Nephron (organoid): ENCODE measurements around the gene GRIK2.

ENCODE experiments used
- H3K27ac Mint-ChIP-seq, 3 experiments: 2 replicates each; pipeline ENCODE4 v1.8.0; 2020; ENCODE audit warnings: mixed read lengths in 3 of 3, mild to moderate bottlenecking in 2 of 3, moderate library complexity in 1 of 3
- H3K27me3 Mint-ChIP-seq: 2 replicates; pipeline ENCODE4 v1.8.0; 2021; ENCODE audit warnings: low read depth, mild to moderate bottlenecking, moderate library complexity, mixed read lengths
- H3K36me3 Mint-ChIP-seq: 2 replicates; pipeline ENCODE4 v1.8.0; 2020; ENCODE audit warnings: low read depth, mixed read lengths
- H3K4me1 Mint-ChIP-seq: 2 replicates; pipeline ENCODE4 v1.8.0; 2020; ENCODE audit warnings: mixed read lengths
- H3K4me3 Mint-ChIP-seq, 3 experiments: 2 replicates each; pipeline ENCODE4 v1.8.0; 2020; ENCODE audit warnings: mild to moderate bottlenecking in 3 of 3, mixed read lengths in 3 of 3, moderate library complexity in 2 of 3
- H3K9me3 Mint-ChIP-seq: 2 replicates; pipeline ENCODE4 v1.8.0; 2020; ENCODE audit warnings: mixed read lengths
- CTCF ChIP-seq, 3 experiments: fragments of 200-600 bp; sonication (generic); IDR thresholded peaks; one replicate each; pipeline ENCODE4 v1.5.0; 2021; ENCODE audit warnings: antibody characterized with exemption in 3 of 3; ENCODE audit not compliant: unreplicated experiment in 3 of 3

GRIK2 gene

GRCh38 chr6:101840100-101840499 lies 446.6 kb downstream of the GRIK2 start:
- Mint-ChIP-seq H3K4me3 (no peak overlapping the region), H3K27ac (no peak overlapping the region), H3K36me3 (no peaks in the 10 kb centered on the region), H3K27me3 (peaks cover 3% of the 10 kb centered on the region), H3K4me1 (no peaks in the 10 kb centered on the region), H3K9me3 (peaks cover 2% of the 10 kb centered on the region)
- no peak for TF ChIP-seq CTCF (IDR thresholded peaks at IDR 0.05; ENCODE audit: unreplicated experiment in 3 of 3)

- Mint-ChIP-seq H3K36me3 (no peaks in the 10 kb centered on the region), H3K27ac (no peak overlapping the region), H3K9me3 (no peaks in the 10 kb centered on the region), H3K4me3 (no peak overlapping the region), H3K4me1 (no peaks in the 10 kb centered on the region), H3K27me3 (no peaks in the 10 kb centered on the region)
- no peak for TF ChIP-seq CTCF (IDR thresholded peaks at IDR 0.05; ENCODE audit: unreplicated experiment in 3 of 3)
These were observed 451.7 kb downstream of the GRIK2 start for GRCh38 chr6:101845172-101845571.

- no peaks in the 10 kb centered on the region for H3K4me1 Mint-ChIP-seq
- TF ChIP-seq CTCF (IDR thresholded peaks at IDR 0.05; ENCODE audit: unreplicated experiment in 3 of 3), result no peak
- H3K4me3 Mint-ChIP-seq, result no peak overlapping the region
- H3K9me3 Mint-ChIP-seq, result no peaks in the 10 kb centered on the region
- H3K27ac Mint-ChIP-seq, result no peak overlapping the region
- no peaks in the 10 kb centered on the region for H3K27me3 Mint-ChIP-seq
- no peaks in the 10 kb centered on the region for H3K36me3 Mint-ChIP-seq
These were observed 452.1 kb downstream of the GRIK2 start for GRCh38 chr6:101845621-101846020.

- no peaks in the 10 kb centered on the region for H3K9me3 Mint-ChIP-seq
These were observed 454.2 kb downstream of the GRIK2 start for GRCh38 chr6:101847690-101848089.

GRCh38 chr6:101851911-101852310 lies 458.4 kb downstream of the GRIK2 start:
- no peaks in the 10 kb centered on the region for H3K27me3 Mint-ChIP-seq
- no peaks in the 10 kb centered on the region for H3K4me1 Mint-ChIP-seq
- no peaks in the 10 kb centered on the region for H3K36me3 Mint-ChIP-seq
- H3K4me3 Mint-ChIP-seq, result no peak overlapping the region
- H3K9me3 Mint-ChIP-seq, result no peaks in the 10 kb centered on the region
- H3K27ac Mint-ChIP-seq, result no peak overlapping the region
- TF ChIP-seq CTCF (IDR thresholded peaks at IDR 0.05; ENCODE audit: unreplicated experiment in 3 of 3), result no peak

More at GRCh38 chr6:101847690-101848089, 454.2 kb downstream of the GRIK2 start:
- H3K36me3 Mint-ChIP-seq, result no peaks in the 10 kb centered on the region
- no peak overlapping the region for H3K27ac Mint-ChIP-seq
- TF ChIP-seq CTCF (IDR thresholded peaks at IDR 0.05; ENCODE audit: unreplicated experiment in 3 of 3), result no peak
- no peaks in the 10 kb centered on the region for H3K4me1 Mint-ChIP-seq
- H3K27me3 Mint-ChIP-seq, result no peaks in the 10 kb centered on the region
- H3K4me3 Mint-ChIP-seq, result no peak overlapping the region

GRCh38 chr6:101853231-101854085 lies 459.9 kb downstream of the GRIK2 start:
- no peak for TF ChIP-seq CTCF (IDR thresholded peaks at IDR 0.05; ENCODE audit: unreplicated experiment in 3 of 3)
- Mint-ChIP-seq H3K27ac (no peak overlapping the region), H3K27me3 (no peaks in the 10 kb centered on the region), H3K36me3 (no peaks in the 10 kb centered on the region), H3K4me3 (no peak overlapping the region), H3K4me1 (no peaks in the 10 kb centered on the region), H3K9me3 (no peaks in the 10 kb centered on the region)
